GM19025 (cell line): ENCODE data around the gene ELFN2.
"Not testable (repeated sequence)": the region's sequence is repeated elsewhere in the genome, so short reads cannot be mapped to it uniquely, and the experiment has no call there.

ENCODE experiments used
- ATAC-seq: cut with Tn5 transposase; IDR thresholded peaks from one replicate; pipeline ENCODE4 v1.9.1; 2021; ENCODE audit warnings: mild to moderate bottlenecking, low read depth, moderate library complexity; ENCODE audit not compliant: unreplicated experiment

ELFN2 gene

GRCh38 chr22:37340331-37341262 is 86.7 kb downstream of the ELFN2 start:
- no peak for ATAC-seq

- ATAC-seq, result no peak
Measured at GRCh38 chr22:37338539-37339246, 88.6 kb downstream of the ELFN2 start.

GRCh38 chr22:37337204-37337943 is 89.9 kb downstream of the ELFN2 start:
- ATAC-seq, result no peak

- no peak for ATAC-seq
Measured at GRCh38 chr22:37336579-37336978, 90.7 kb downstream of the ELFN2 start.

- no peak for ATAC-seq
Measured at GRCh38 chr22:37335806-37336199, 91.5 kb downstream of the ELFN2 start.

- ATAC-seq, result no peak
Measured at GRCh38 chr22:37334859-37335805, 92.1 kb downstream of the ELFN2 start.

- ATAC-seq, result no peak
Measured at GRCh38 chr22:37334461-37334858, 92.8 kb downstream of the ELFN2 start.

- no peak for ATAC-seq
Measured at GRCh38 chr22:37333724-37334460, 93.4 kb downstream of the ELFN2 start.

GRCh38 chr22:37331856-37332536 is 95.3 kb downstream of the ELFN2 start:
- ATAC-seq, result no peak

- no peak for ATAC-seq
Measured at GRCh38 chr22:37331034-37331428, 96.2 kb downstream of the ELFN2 start.

- ATAC-seq, result no peak
Measured at GRCh38 chr22:37330200-37331033, 96.9 kb downstream of the ELFN2 start.

- no peak for ATAC-seq
Measured at GRCh38 chr22:37329238-37330140, 97.8 kb downstream of the ELFN2 start.

GRCh38 chr22:37328538-37329237 is 98.6 kb downstream of the ELFN2 start:
- not testable (repeated sequence) for ATAC-seq

- ATAC-seq, result no peak
Measured at GRCh38 chr22:37328017-37328416, 99.3 kb downstream of the ELFN2 start.

- ATAC-seq, result no peak
Measured at GRCh38 chr22:37326726-37327125, 100.6 kb downstream of the ELFN2 start.

GRCh38 chr22:37325039-37325395 is 102.3 kb downstream of the ELFN2 start:
- no peak for ATAC-seq
